ENCODE results near the gene LMAN1L.

GRCh38 chr15:74768771-74769342, 43.8 kb upstream of the LMAN1L start:
- TF ChIP-seq CTCF (IDR thresholded peaks at IDR 0.05) (peak; percentile 73 to 87 (median 84)), POLR2AphosphoS5 (IDR thresholded peaks at IDR 0.05; ENCODE audit: insufficient read depth in 1 of 2, low read depth in 1 of 2) (no peak), POLR2A (IDR thresholded peaks at IDR 0.05) (no peak)

Data from vagina (tissue), 2 donors.